Measurements from ENCODE around the gene SLC26A6.

Gene SLC26A6

GRCh38 chr3:48635222-48636021, at the start of gene SLC26A6:
Gene SLC26A6, minus strand, starts transcription at chr3:48635461. Its CDS starts 68 bp downstream, at chr3:48635393.
- DNase-seq = peak; percentile 94

- DNase-seq = no peak
Measured at GRCh38 chr3:48684480-48685143, 49.4 kb upstream of the SLC26A6 start.

- DNase-seq = no peak
Measured at GRCh38 chr3:48684054-48684349, 48.7 kb upstream of the SLC26A6 start.

GRCh38 chr3:48682786-48683185, 47.5 kb upstream of the SLC26A6 start:
- DNase-seq = no peak

- no peak for DNase-seq
Measured at GRCh38 chr3:48681974-48682610, 46.8 kb upstream of the SLC26A6 start.

GRCh38 chr3:48681541-48681880, 46.2 kb upstream of the SLC26A6 start:
- DNase-seq = no peak

GRCh38 chr3:48680811-48681540, 45.7 kb upstream of the SLC26A6 start:
- no peak for DNase-seq

GRCh38 chr3:48679411-48680391, 44.4 kb upstream of the SLC26A6 start:
- no peak for DNase-seq

- no peak for DNase-seq
Measured at GRCh38 chr3:48678566-48679380, 43.5 kb upstream of the SLC26A6 start.

GRCh38 chr3:48678056-48678455, 42.8 kb upstream of the SLC26A6 start:
- no peak for DNase-seq

GRCh38 chr3:48674505-48674904, 39.2 kb upstream of the SLC26A6 start:
- no peak for DNase-seq

GRCh38 chr3:48672522-48672921, 37.3 kb upstream of the SLC26A6 start:
- no peak for DNase-seq

- no peak for DNase-seq
Measured at GRCh38 chr3:48664929-48665328, 29.7 kb upstream of the SLC26A6 start.

- no peak for DNase-seq
Measured at GRCh38 chr3:48664313-48664644, 29.0 kb upstream of the SLC26A6 start.

GRCh38 chr3:48663489-48664312, 28.4 kb upstream of the SLC26A6 start:
- peak; percentile 83 for DNase-seq

- DNase-seq = peak; percentile 54
Measured at GRCh38 chr3:48662753-48663488, 27.7 kb upstream of the SLC26A6 start, which contains the start of gene CELSR3. Gene CELSR3, minus strand, starts transcription at chr3:48662886. Its CDS starts 252 bp downstream, at chr3:48662634.

- no peak for DNase-seq
Measured at GRCh38 chr3:48662145-48662752, 27.0 kb upstream of the SLC26A6 start.

- peak; percentile 82 for DNase-seq
Measured at GRCh38 chr3:48661501-48662144, 26.4 kb upstream of the SLC26A6 start.

All from activated T-cell treated with anti-CD3 and anti-CD28 coated beads, Interleukin-2, amount 50 U/mL, for 1 hour (primary cell).